HCT116 (cell line): ENCODE results near the gene TSHZ1. TPM values are rescaled to one million over a fixed set of nuclear protein-coding genes. Genes with fewer than 3 reads are reported as not detected.

Experiments used
- ATAC-seq: fragments of 200-7000 bp; cut with Tn5 transposase; 2 replicates; pipeline ENCODE4 v1.9.1; 2020; ENCODE audit warnings: mild to moderate bottlenecking, moderate library complexity
- BruUV-seq: library from RNA; stranded (reverse); fragments of 400-500 nt; replicated peaks from 2 replicates; lab custom pipeline; 2021; lab: Mats Ljungman, UMichigan
- CTCF ChIA-PET: fragments of 300-600 bp; sonication (Branson Sonifier 250); formaldehyde crosslinking; loops from one replicate; lab custom pipeline; 2021; ENCODE audit warnings: antibody characterized with exemption; lab: Charles Lee
- POLR2A ChIA-PET: fragments of 300-600, 350-600 bp; sonication (Branson Sonifier 250); formaldehyde crosslinking; loops from one replicate; lab custom pipeline; 2021; ENCODE audit warnings: antibody characterized with exemption; lab: Charles Lee
- RAD21 ChIA-PET, 2 experiments: fragments of 300-600 bp; sonication (Branson Sonifier 250); formaldehyde crosslinking; loops; one replicate each; lab custom pipeline; 2023; ENCODE audit warnings: low total read pairs in 2 of 2; ENCODE audit not compliant: uncharacterized antibody in 2 of 2, unreplicated experiment in 2 of 2, low non-redundant PET in 1 of 2; lab: Charles Lee
- DNase-seq: peaks from one replicate; pipeline ENCODE4 v3.0.0-alpha.2; 2010; ENCODE audit warnings: low read depth, low spot score
- H2AFZ ChIP-seq: fragments of 200-600 bp; shearing (Covaris generic), sonication (generic); 2 replicates; pipeline ENCODE4 v1.6.1; 2017; ENCODE audit warnings: low read depth, mixed run types, mixed read lengths, antibody characterized with exemption, low read length; ENCODE audit not compliant: poor library complexity, severe bottlenecking
- H3K27ac ChIP-seq: 2 replicates; pipeline ENCODE4 v1.5.1; 2012; ENCODE audit warnings: low read depth, low read length
- H3K27me3 ChIP-seq: fragments of 200-600 bp; sonication (generic); 2 replicates; pipeline ENCODE4 v1.6.1; 2016; ENCODE audit warnings: mixed run types, low read length, mixed read lengths; ENCODE audit not compliant: insufficient read depth
- H3K36me3 ChIP-seq, 2 experiments: fragments of 200-500 bp in 1 of 2; fragments of 200-600 bp in 1 of 2; sonication (Bioruptor generic) in 1 of 2; sonication (generic) in 1 of 2; 2 replicates each; pipeline versions ENCODE4 v1.5.1 to v1.6.1; 2014 to 2016; ENCODE audit warnings: low read length in 2 of 2, inconsistent platforms in 1 of 2, mixed read lengths in 1 of 2, mixed run types in 1 of 2; ENCODE audit not compliant: insufficient read depth in 2 of 2, control insufficient read depth in 1 of 2
- H3K4me1 ChIP-seq, 2 experiments: fragments of 200-600 bp in 1 of 2; sonication (generic) in 1 of 2; 2 replicates each; pipeline versions ENCODE4 v1.5.1 to v1.6.1; 2012 to 2017; ENCODE audit warnings: low read length in 2 of 2, inconsistent platforms in 1 of 2, mild to moderate bottlenecking in 1 of 2, mixed read lengths in 1 of 2, mixed run types in 1 of 2, moderate library complexity in 1 of 2; ENCODE audit not compliant: insufficient read depth in 2 of 2, control insufficient read depth in 1 of 2
- H3K4me2 ChIP-seq: fragments of 200-600 bp; sonication (generic); 2 replicates; pipeline ENCODE4 v1.6.1; 2017; ENCODE audit warnings: mixed run types, low read length, mixed read lengths
- H3K4me3 ChIP-seq, 2 experiments: fragments of 200-600 bp in 1 of 2; sonication (generic) in 1 of 2; replicated peaks in 1 of 2; 2 replicates each; pipeline ENCODE4 v1.5.1; 2011 to 2016; ENCODE audit warnings: low read length in 2 of 2, control low read depth in 1 of 2, low read depth in 1 of 2, mild to moderate bottlenecking in 1 of 2, mixed read lengths in 1 of 2, mixed run types in 1 of 2
- H3K79me2 ChIP-seq: fragments of 200-600 bp; sonication (generic); 2 replicates; pipeline ENCODE4 v1.6.1; 2017; ENCODE audit warnings: mild to moderate bottlenecking, mixed run types, low read length, moderate library complexity, mixed read lengths; ENCODE audit not compliant: insufficient read depth
- H3K9ac ChIP-seq: fragments of 200-600 bp; sonication (generic); 2 replicates; pipeline ENCODE4 v1.6.1; 2016; ENCODE audit warnings: low read length, mixed read lengths
- H3K9me2 ChIP-seq: fragments of 200-600 bp; sonication (generic), shearing (Covaris generic); 2 replicates; pipeline ENCODE4 v1.6.1; 2017; ENCODE audit warnings: mixed run types, mild to moderate bottlenecking, moderate library complexity; ENCODE audit not compliant: insufficient read depth
- H3K9me3 ChIP-seq, 2 experiments: fragments of 200-500 bp in 1 of 2; fragments of 200-600 bp in 1 of 2; sonication (Bioruptor generic) in 1 of 2; sonication (generic) in 1 of 2; 2 replicates each; pipeline ENCODE4 v1.6.1; 2014 to 2017; ENCODE audit warnings: low read length in 2 of 2, mixed read lengths in 2 of 2, inconsistent platforms in 1 of 2, low read depth in 1 of 2, mild to moderate bottlenecking in 1 of 2, mixed run types in 1 of 2, moderate library complexity in 1 of 2; ENCODE audit not compliant: control insufficient read depth in 1 of 2, insufficient read depth in 1 of 2
- H4K20me1 ChIP-seq: fragments of 200-600 bp; sonication (generic), shearing (Covaris generic); 2 replicates; pipeline ENCODE4 v1.6.1; 2017; ENCODE audit warnings: mixed run types, mild to moderate bottlenecking, moderate library complexity; ENCODE audit not compliant: insufficient read depth
- ATF3 ChIP-seq: IDR thresholded peaks from 2 replicates; pipeline ENCODE4 v1.6.1; 2012
- EGR1 ChIP-seq: IDR thresholded peaks from 2 replicates; pipeline ENCODE4 v1.6.1; 2012; ENCODE audit warnings: low read depth
- ELF1 ChIP-seq: IDR thresholded peaks from 2 replicates; pipeline ENCODE4 v1.6.1; 2012; ENCODE audit warnings: low read depth, borderline replicate concordance
- EZH2 ChIP-seq: fragments of 200-600 bp; sonication (generic); IDR thresholded peaks from 2 replicates; pipeline ENCODE4 v1.6.1; 2017; ENCODE audit warnings: antibody characterized with exemption, mixed run types
- EZH2phosphoT487 ChIP-seq: fragments of 200-600 bp; IDR thresholded peaks from 2 replicates; pipeline ENCODE4 v1.6.1; 2018; ENCODE audit warnings: antibody characterized with exemption, borderline replicate concordance
- FOSL1 ChIP-seq: IDR thresholded peaks from 2 replicates; pipeline ENCODE4 v1.6.1; 2012; ENCODE audit warnings: low read depth
- JUND ChIP-seq: IDR thresholded peaks from 2 replicates; pipeline ENCODE4 v1.6.1; 2012
- RAD21 ChIP-seq: IDR thresholded peaks from 2 replicates; pipeline ENCODE4 v1.6.1; 2012; ENCODE audit warnings: low read depth, mild to moderate bottlenecking
- YY1 ChIP-seq: IDR thresholded peaks from 2 replicates; pipeline ENCODE4 v1.6.1; 2011; ENCODE audit warnings: low read length, low read depth, moderate library complexity, mild to moderate bottlenecking; ENCODE audit not compliant: insufficient replicate concordance; ENCODE audit errors: extremely low read depth
- ZFX ChIP-seq: fragments of 450-650 bp; IDR thresholded peaks from 2 replicates; pipeline ENCODE4 v1.6.1; 2017
- intact Hi-C: fragments of 100-400 bp; cut with micrococcal nuclease; formaldehyde crosslinking; loops from 2 replicates; pipeline ENCODE4 v1.10.0; 2022
- total RNA-seq: library from RNA; stranded (reverse); gene quantifications from one replicate; pipeline ENCODE4 v1.2.1, GENCODE V29; 2021; ENCODE audit not compliant: unreplicated experiment
- TF ChIP-seq, protein P1 (sequence below): IDR thresholded peaks from 2 replicates; pipeline ENCODE4 v1.6.1; 2011; ENCODE audit warnings: mild to moderate bottlenecking, low read length, moderate library complexity; ENCODE audit not compliant: insufficient replicate concordance; ENCODE audit errors: extremely low read depth
- TF ChIP-seq, protein P2 (sequence below): IDR thresholded peaks from 2 replicates; pipeline ENCODE4 v1.6.1; 2012; ENCODE audit warnings: low read depth

TSHZ1 gene
- total RNA-seq, 1 experiment from 2014 or later = 5.7 TPM

- ChIA-PET RAD21 (no interaction called here), CTCF (no interaction called here), POLR2A (no interaction called here)
- DNase-seq (no peak), ATAC-seq (no peak)
- Histone ChIP-seq H3K79me2 (peaks cover 13% of the 10 kb centered on the region), H3K4me2 (no peak overlapping the region), H3K4me1 (no peaks in the 10 kb centered on the region), H3K27me3 (no peaks in the 10 kb centered on the region), H3K27ac (no peak overlapping the region), H3K9me2 (no peaks in the 10 kb centered on the region), H3K9me3 (no peaks in the 10 kb centered on the region), H2AFZ (no peak overlapping the region), H3K4me3 (no peak overlapping the region), H3K36me3 (peaks cover 5 to 7% of the 10 kb centered on the region in 2 experiments; a peak in 2 of 4 replicates), H4K20me1 (no peaks in the 10 kb centered on the region), H3K9ac (no peak overlapping the region)
- BruUV-seq = no TSS peak
- intact Hi-C loops = no loop called here
- TF ChIP-seq EZH2 (no peak), EZH2phosphoT487 (no peak), RAD21 (no peak), YY1 (no peak), JUND (no peak)
Measured at GRCh38 chr18:75198036-75198435, 12.6 kb upstream of the TSHZ1 start.

GRCh38 chr18:75199327-75199726 is 11.3 kb upstream of the TSHZ1 start:
- POLR2A ChIA-PET = no interaction called here
- no peak for ATAC-seq
- TF ChIP-seq EZH2 (no peak), JUND (no peak), YY1 (no peak), ZFX (no peak), FOSL1 (no peak), ELF1 (no peak), ATF3 (no peak), EGR1 (no peak), RAD21 (no peak)
- TF ChIP-seq, protein P1, sequence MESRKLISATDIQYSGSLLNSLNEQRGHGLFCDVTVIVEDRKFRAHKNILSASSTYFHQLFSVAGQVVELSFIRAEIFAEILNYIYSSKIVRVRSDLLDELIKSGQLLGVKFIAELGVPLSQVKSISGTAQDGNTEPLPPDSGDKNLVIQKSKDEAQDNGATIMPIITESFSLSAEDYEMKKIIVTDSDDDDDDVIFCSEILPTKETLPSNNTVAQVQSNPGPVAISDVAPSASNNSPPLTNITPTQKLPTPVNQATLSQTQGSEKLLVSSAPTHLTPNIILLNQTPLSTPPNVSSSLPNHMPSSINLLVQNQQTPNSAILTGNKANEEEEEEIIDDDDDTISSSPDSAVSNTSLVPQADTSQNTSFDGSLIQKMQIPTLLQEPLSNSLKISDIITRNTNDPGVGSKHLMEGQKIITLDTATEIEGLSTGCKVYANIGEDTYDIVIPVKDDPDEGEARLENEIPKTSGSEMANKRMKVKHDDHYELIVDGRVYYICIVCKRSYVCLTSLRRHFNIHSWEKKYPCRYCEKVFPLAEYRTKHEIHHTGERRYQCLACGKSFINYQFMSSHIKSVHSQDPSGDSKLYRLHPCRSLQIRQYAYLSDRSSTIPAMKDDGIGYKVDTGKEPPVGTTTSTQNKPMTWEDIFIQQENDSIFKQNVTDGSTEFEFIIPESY = no peak
- TF ChIP-seq, protein P2, sequence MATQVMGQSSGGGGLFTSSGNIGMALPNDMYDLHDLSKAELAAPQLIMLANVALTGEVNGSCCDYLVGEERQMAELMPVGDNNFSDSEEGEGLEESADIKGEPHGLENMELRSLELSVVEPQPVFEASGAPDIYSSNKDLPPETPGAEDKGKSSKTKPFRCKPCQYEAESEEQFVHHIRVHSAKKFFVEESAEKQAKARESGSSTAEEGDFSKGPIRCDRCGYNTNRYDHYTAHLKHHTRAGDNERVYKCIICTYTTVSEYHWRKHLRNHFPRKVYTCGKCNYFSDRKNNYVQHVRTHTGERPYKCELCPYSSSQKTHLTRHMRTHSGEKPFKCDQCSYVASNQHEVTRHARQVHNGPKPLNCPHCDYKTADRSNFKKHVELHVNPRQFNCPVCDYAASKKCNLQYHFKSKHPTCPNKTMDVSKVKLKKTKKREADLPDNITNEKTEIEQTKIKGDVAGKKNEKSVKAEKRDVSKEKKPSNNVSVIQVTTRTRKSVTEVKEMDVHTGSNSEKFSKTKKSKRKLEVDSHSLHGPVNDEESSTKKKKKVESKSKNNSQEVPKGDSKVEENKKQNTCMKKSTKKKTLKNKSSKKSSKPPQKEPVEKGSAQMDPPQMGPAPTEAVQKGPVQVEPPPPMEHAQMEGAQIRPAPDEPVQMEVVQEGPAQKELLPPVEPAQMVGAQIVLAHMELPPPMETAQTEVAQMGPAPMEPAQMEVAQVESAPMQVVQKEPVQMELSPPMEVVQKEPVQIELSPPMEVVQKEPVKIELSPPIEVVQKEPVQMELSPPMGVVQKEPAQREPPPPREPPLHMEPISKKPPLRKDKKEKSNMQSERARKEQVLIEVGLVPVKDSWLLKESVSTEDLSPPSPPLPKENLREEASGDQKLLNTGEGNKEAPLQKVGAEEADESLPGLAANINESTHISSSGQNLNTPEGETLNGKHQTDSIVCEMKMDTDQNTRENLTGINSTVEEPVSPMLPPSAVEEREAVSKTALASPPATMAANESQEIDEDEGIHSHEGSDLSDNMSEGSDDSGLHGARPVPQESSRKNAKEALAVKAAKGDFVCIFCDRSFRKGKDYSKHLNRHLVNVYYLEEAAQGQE = no peak

More at GRCh38 chr18:75199327-75199726, 11.3 kb upstream of the TSHZ1 start:
- peaks cover 5 to 7% of the 10 kb centered on the region in 2 experiments; a peak in 2 of 4 replicates for H3K36me3 ChIP-seq
- peaks cover 24% of the 10 kb centered on the region for H3K79me2 ChIP-seq
- no peaks in the 10 kb centered on the region for H4K20me1 ChIP-seq
- CTCF ChIA-PET = no interaction called here
- RAD21 ChIA-PET = no interaction called here
- no peaks in the 10 kb centered on the region for H3K9me3 ChIP-seq
- no peak overlapping the region for H2AFZ ChIP-seq
- no peak overlapping the region for H3K9ac ChIP-seq
- H3K27me3 ChIP-seq = no peaks in the 10 kb centered on the region
- no peak overlapping the region for H3K27ac ChIP-seq
- DNase-seq = no peak
- H3K4me1 ChIP-seq = no peaks in the 10 kb centered on the region
- no peak overlapping the region for H3K4me2 ChIP-seq
- no peak overlapping the region for H3K4me3 ChIP-seq
- intact Hi-C loops = no loop called here
- H3K9me2 ChIP-seq = no peaks in the 10 kb centered on the region
- BruUV-seq = no TSS peak
